ENCODE measurements around the gene DENND2A. TPM values are rescaled to one million over a fixed set of nuclear protein-coding genes. Genes with fewer than 3 reads are reported as not detected.

Gene DENND2A
- polyA plus RNA-seq, 2 of the 4 experiments (the other 2 are of a cell fraction): 0.37 to 0.63 TPM

GRCh38 chr7:140544388-140544826 lies 96.2 kb downstream of the DENND2A start:
- no peak for DNase-seq (ENCODE audit: low read depth in 1 of 2, low spot score in 1 of 2)
- 88% methylated on average over 16 of the region's 16 CpGs for WGBS (ENCODE audit: missing lambda C conversion rate)
- Histone ChIP-seq H3K27ac (peak overlapping the region in 1 of 2 experiments; percentile 39; a peak in 2 of 6 replicates), H3K4me1 (peaks cover 25% of the 10 kb centered on the region), H3K4me3 (no peak overlapping the region), H3K4me2 (no peak overlapping the region), H3K9me3 (no peaks in the 10 kb centered on the region)
- no peak for FAIRE-seq
- ChIA-PET POLR2A (no interaction called here), CTCF (interaction anchor here (0.6 to 2.3 kb wide), 5 partner anchors 17 to 109 kb away, joined by 3 to 6 read pairs (median 4); no protein-coding TSS in a partner anchor)
- no peak for ATAC-seq
- TF ChIP-seq RARB (CRISPR knock-in tag; IDR thresholded peaks at IDR 0.05) (no peak), CHD4 (IDR thresholded peaks at IDR 0.05; ENCODE audit: borderline replicate concordance) (no peak), CTCF (IDR thresholded peaks at IDR 0.05) (no peak), KDM1A (IDR thresholded peaks at IDR 0.05; ENCODE audit: low read depth) (no peak), PHF8 (IDR thresholded peaks at IDR 0.05; ENCODE audit: borderline replicate concordance, low read depth) (no peak), CHD2 (IDR thresholded peaks at IDR 0.05; ENCODE audit: low read length, partially characterized antibody) (no peak), TP53 (CRISPR knock-in tag; IDR thresholded peaks at IDR 0.05) (no peak), CBX2 (IDR thresholded peaks at IDR 0.05; ENCODE audit: borderline replicate concordance, low read depth) (no peak), HMGXB4 (CRISPR knock-in tag; IDR thresholded peaks at IDR 0.05; ENCODE audit: borderline replicate concordance) (no peak), ZC3H11A (IDR thresholded peaks at IDR 0.05) (no peak), NPAS2 (CRISPR knock-in tag; IDR thresholded peaks at IDR 0.05; ENCODE audit: borderline replicate concordance) (no peak)

GRCh38 chr7:140542228-140542603 lies 98.4 kb downstream of the DENND2A start:
- POLR2A ChIA-PET: interaction anchor here (0.7 to 1.5 kb wide), 7 partner anchors 16 to 96 kb away, joined by 3 to 5 read pairs (median 3); no protein-coding TSS in a partner anchor
- Histone ChIP-seq H3K9me3 (no peaks in the 10 kb centered on the region), H3K4me1 (peaks cover 25% of the 10 kb centered on the region), H3K4me3 (peak overlapping the region; percentile 14; the same call in 1 of the 3 replicates), H3K27ac (peak overlapping the region; percentile 90 to 94), H3K4me2 (peak overlapping the region; percentile 74)
- peak in 1 of 2 experiments; percentile 15 for DNase-seq (ENCODE audit: low read depth in 1 of 2, low spot score in 1 of 2)
- FAIRE-seq: no peak
- CTCF ChIA-PET: interaction anchor here (0.8 to 6.7 kb wide), 7 partner anchors 9 to 107 kb away, joined by 3 to 53 read pairs (median 4); partner anchors contain the start of gene DENND2A
- TF ChIP-seq RFX5 (IDR thresholded peaks at IDR 0.05) (no peak), CBX8 (IDR thresholded peaks at IDR 0.05) (no peak), ZFP36 (IDR thresholded peaks at IDR 0.05; ENCODE audit: borderline replicate concordance, partially characterized antibody) (no peak)
- peak; percentile 48 to 59 for ATAC-seq
- WGBS (ENCODE audit: missing lambda C conversion rate): 43% methylated on average over 7 of the region's 7 CpGs

GRCh38 chr7:140541513-140542227 lies 98.9 kb downstream of the DENND2A start:
- Histone ChIP-seq H3K27ac (peak overlapping the region; percentile 90 to 94), H3K4me2 (peak overlapping the region; percentile 74), H3K4me3 (peak overlapping the region; percentile 14; the same call in 2 of the 3 replicates), H3K9me3 (no peaks in the 10 kb centered on the region), H3K4me1 (peaks cover 25% of the 10 kb centered on the region)
- 4% methylated on average over 17 of the region's 17 CpGs for WGBS (ENCODE audit: missing lambda C conversion rate)
- POLR2A ChIA-PET: interaction anchor here (0.7 to 1.5 kb wide), 7 partner anchors 15 to 97 kb away, joined by 3 to 5 read pairs (median 4); no protein-coding TSS in a partner anchor
- ATAC-seq (peak; percentile 96 to 97), FAIRE-seq (no peak), DNase-seq (ENCODE audit: low read depth in 1 of 2, low spot score in 1 of 2) (peak; percentile 91 to 95)
- CTCF ChIA-PET: interaction anchor here (0.8 to 6.7 kb wide), 9 partner anchors 8 to 108 kb away, joined by 3 to 53 read pairs (median 4); partner anchors contain the start of gene DENND2A
- TF ChIP-seq EHF (CRISPR knock-in tag; IDR thresholded peaks at IDR 0.05) (no peak), POLR2A (IDR thresholded peaks at IDR 0.05; ENCODE audit: low read length) (no peak), CHD2 (IDR thresholded peaks at IDR 0.05; ENCODE audit: low read length, partially characterized antibody) (peak; percentile 72), E2F6 (IDR thresholded peaks at IDR 0.05; ENCODE audit: borderline replicate concordance, low read depth) (no peak), RARB (CRISPR knock-in tag; IDR thresholded peaks at IDR 0.05) (no peak), MYC (IDR thresholded peaks at IDR 0.05; ENCODE audit: borderline replicate concordance, low read length) (no peak), ZC3H11A (IDR thresholded peaks at IDR 0.05) (no peak), REST (IDR thresholded peaks at IDR 0.05) (no peak), RFX5 (IDR thresholded peaks at IDR 0.05) (no peak), ESRRA (IDR thresholded peaks at IDR 0.05; ENCODE audit: borderline replicate concordance, low read length) (no peak), CTCF (IDR thresholded peaks at IDR 0.05) (no peak)

All from A549 (cell line).